H9 (cell line): Measurements from ENCODE around the gene FAM9C. TPM values are rescaled to one million over a fixed set of nuclear protein-coding genes. Genes with fewer than 3 reads are reported as not detected.

Experiments used
- DNase-seq: peaks from one replicate; pipeline ENCODE4 v3.0.0-alpha.2; 2017
- H2AFZ ChIP-seq: one replicate; pipeline ENCODE4 v1.6.1; 2013; ENCODE audit warnings: mild to moderate bottlenecking, low read length, control low read depth, moderate library complexity
- H2AK5ac ChIP-seq: 2 replicates; pipeline ENCODE4 v1.6.1; 2013; ENCODE audit warnings: low read length, control low read depth, mixed read lengths; ENCODE audit not compliant: insufficient read length
- H2BK120ac ChIP-seq: one replicate; pipeline ENCODE4 v1.6.1; 2013; ENCODE audit warnings: low read depth, mild to moderate bottlenecking, low read length, control low read depth, inconsistent platforms; ENCODE audit not compliant: poor library complexity, severe bottlenecking
- H2BK12ac ChIP-seq: 2 replicates; pipeline ENCODE4 v1.6.1; 2013; ENCODE audit warnings: low read length, control low read depth, mixed read lengths, low read depth; ENCODE audit not compliant: insufficient read length
- H2BK15ac ChIP-seq: 2 replicates; pipeline ENCODE4 v1.6.1; 2013; ENCODE audit warnings: low read depth, low read length, control low read depth
- H2BK20ac ChIP-seq: one replicate; pipeline ENCODE4 v1.6.1; 2013; ENCODE audit warnings: low read depth, mild to moderate bottlenecking, low read length, control low read depth, inconsistent platforms; ENCODE audit not compliant: poor library complexity, severe bottlenecking
- H2BK5ac ChIP-seq: 2 replicates; pipeline ENCODE4 v1.6.1; 2013; ENCODE audit warnings: low read length, control low read depth, mixed read lengths; ENCODE audit not compliant: insufficient read length
- H3K14ac ChIP-seq: 2 replicates; pipeline ENCODE4 v1.6.1; 2013; ENCODE audit warnings: low read length, control low read depth; ENCODE audit not compliant: insufficient read depth
- H3K18ac ChIP-seq: 2 replicates; pipeline ENCODE4 v1.6.1; 2013; ENCODE audit warnings: low read depth, mild to moderate bottlenecking, mixed read lengths, low read length, control low read depth; ENCODE audit not compliant: insufficient read length
- H3K23ac ChIP-seq: 2 replicates; pipeline ENCODE4 v1.6.1; 2013; ENCODE audit warnings: low read length, control low read depth, mixed read lengths, low read depth; ENCODE audit not compliant: insufficient read length
- H3K23me2 ChIP-seq: 2 replicates; pipeline ENCODE4 v1.6.1; 2013; ENCODE audit warnings: low read depth, mild to moderate bottlenecking, mixed read lengths, low read length, control low read depth; ENCODE audit not compliant: insufficient read length, poor library complexity, severe bottlenecking
- H3K27ac ChIP-seq: 2 replicates; pipeline ENCODE4 v1.5.1; 2013; ENCODE audit warnings: low read length, control low read depth, mixed read lengths, low read depth; ENCODE audit not compliant: insufficient read length
- H3K27me3 ChIP-seq: 2 replicates; pipeline ENCODE4 v1.6.1; 2013; ENCODE audit warnings: low read length, control low read depth, inconsistent platforms; ENCODE audit not compliant: insufficient read depth
- H3K4ac ChIP-seq: 2 replicates; pipeline ENCODE4 v1.6.1; 2013; ENCODE audit warnings: low read depth, mild to moderate bottlenecking, control low read depth, inconsistent platforms, low read length, moderate library complexity
- H3K4me1 ChIP-seq: 2 replicates; pipeline ENCODE4 v1.6.1; 2013; ENCODE audit warnings: low read length, control low read depth, inconsistent platforms; ENCODE audit not compliant: insufficient read depth
- H3K4me2 ChIP-seq: 2 replicates; pipeline ENCODE4 v1.6.1; 2013; ENCODE audit warnings: low read length, control low read depth, mixed read lengths; ENCODE audit not compliant: insufficient read length, insufficient read depth
- H3K56ac ChIP-seq: 2 replicates; pipeline ENCODE4 v1.6.1; 2013; ENCODE audit warnings: low read depth, mild to moderate bottlenecking, mixed read lengths, low read length, control low read depth; ENCODE audit not compliant: insufficient read length
- H3K79me1 ChIP-seq: 2 replicates; pipeline ENCODE4 v1.6.1; 2013; ENCODE audit warnings: low read depth, mild to moderate bottlenecking, moderate library complexity, low read length, control low read depth, inconsistent platforms; ENCODE audit not compliant: insufficient read depth, poor library complexity, severe bottlenecking
- H3K79me2 ChIP-seq: 2 replicates; pipeline ENCODE4 v1.6.1; 2013; ENCODE audit warnings: low read length, control low read depth, inconsistent platforms; ENCODE audit not compliant: insufficient read depth
- H3K9ac ChIP-seq: 2 replicates; pipeline ENCODE4 v1.6.1; 2013; ENCODE audit warnings: low read length, control low read depth, mixed read lengths; ENCODE audit not compliant: insufficient read length; ENCODE audit errors: extremely low read depth
- H3K9me3 ChIP-seq: one replicate; pipeline ENCODE4 v1.6.1; 2013; ENCODE audit warnings: low read depth, low read length, inconsistent platforms; ENCODE audit not compliant: control insufficient read depth
- H3T11ph ChIP-seq: one replicate; pipeline ENCODE4 v1.6.1; 2013; ENCODE audit warnings: mild to moderate bottlenecking, low read length, control low read depth, inconsistent platforms
- H4K20me1 ChIP-seq: one replicate; pipeline ENCODE4 v1.6.1; 2013; ENCODE audit not compliant: control insufficient read depth, insufficient read length, insufficient read depth
- H4K5ac ChIP-seq: 2 replicates; pipeline ENCODE4 v1.6.1; 2013; ENCODE audit warnings: low read depth, mild to moderate bottlenecking, mixed read lengths, low read length, control low read depth; ENCODE audit not compliant: insufficient read length
- H4K8ac ChIP-seq: replicated peaks from 2 replicates; pipeline ENCODE4 v1.6.1; 2013; ENCODE audit warnings: low read length, control low read depth, mixed read lengths, low read depth; ENCODE audit not compliant: insufficient read length
- H4K91ac ChIP-seq: 2 replicates; pipeline ENCODE4 v1.6.1; 2013; ENCODE audit warnings: low read depth, mild to moderate bottlenecking, moderate library complexity, mixed read lengths, low read length, control low read depth; ENCODE audit not compliant: insufficient read length
- H3K27ac Mint-ChIP-seq, 3 experiments: 2 replicates in 2 of 3; 3 replicates in 1 of 3; pipeline ENCODE4 v1.8.0; 2020 to 2021; ENCODE audit warnings: mixed read lengths in 3 of 3, mild to moderate bottlenecking in 1 of 3, moderate library complexity in 1 of 3
- H3K27me3 Mint-ChIP-seq: 2 replicates; pipeline ENCODE4 v1.8.0; 2021; ENCODE audit warnings: low read depth, mild to moderate bottlenecking, moderate library complexity, mixed read lengths
- H3K36me3 Mint-ChIP-seq, 3 experiments: 2 replicates in 2 of 3; 3 replicates in 1 of 3; pipeline ENCODE4 v1.8.0; 2020 to 2021; ENCODE audit warnings: low read depth in 3 of 3, mixed read lengths in 3 of 3; ENCODE audit not compliant: insufficient read depth in 1 of 3
- H3K4me1 Mint-ChIP-seq, 2 experiments: 2 replicates each; pipeline ENCODE4 v1.8.0; 2020; ENCODE audit warnings: mixed read lengths in 2 of 2
- H3K4me3 Mint-ChIP-seq, 2 experiments: 2 replicates in 1 of 2; 3 replicates in 1 of 2; pipeline ENCODE4 v1.8.0; 2020 to 2021; ENCODE audit warnings: mild to moderate bottlenecking in 2 of 2, mixed read lengths in 2 of 2, moderate library complexity in 1 of 2
- H3K9me3 Mint-ChIP-seq, 2 experiments: 2 replicates in 1 of 2; 3 replicates in 1 of 2; pipeline ENCODE4 v1.8.0; 2020; ENCODE audit warnings: mild to moderate bottlenecking in 2 of 2, mixed read lengths in 2 of 2, moderate library complexity in 1 of 2
- WGBS: extraction: QIAGEN DNeasy Blood & Tissue Kit; methylation state at CpG from one replicate; pipeline ENCODE4 v1.1.7; 2013; ENCODE audit warnings: missing lambda C conversion rate, low lambda C conversion rate, mixed read lengths; ENCODE audit not compliant: insufficient read length; ENCODE audit errors: extremely low coverage; 5-methylcytosine and 5-hydroxymethylcytosine counted together
- total RNA-seq: library from RNA; stranded (reverse); gene quantifications from 2 replicates; pipeline ENCODE4 v1.2.1, GENCODE V29; 2021
- TF ChIP-seq, protein P1 (sequence below): fragments of 200-600 bp; sonication (generic); conservative IDR thresholded peaks from 3 replicates; pipeline ENCODE4 v1.8.0; 2021; ENCODE audit warnings: antibody characterized with exemption, mild to moderate bottlenecking

The FAM9C gene
- total RNA-seq, 1 experiment from 2014 or later, result not detected

DNA sequence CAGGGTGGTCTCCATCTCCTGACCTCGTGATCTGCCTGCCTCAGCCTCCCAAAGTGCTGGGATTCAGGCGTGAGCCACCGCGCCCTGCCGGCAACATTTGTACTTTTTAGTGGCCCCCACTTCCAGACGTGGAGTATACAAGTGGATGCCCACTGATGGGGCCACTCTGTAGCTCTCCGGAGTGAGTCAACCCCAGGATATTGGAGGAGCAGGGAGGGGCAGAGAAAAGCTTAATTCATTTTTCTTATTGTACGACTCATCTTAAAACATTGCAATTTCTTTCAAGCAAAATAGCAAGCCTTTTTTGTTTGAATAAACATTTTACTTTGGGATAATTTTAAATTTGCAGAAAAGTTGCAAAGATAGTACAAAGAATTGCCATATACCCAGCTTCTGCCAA lies 34.6 kb downstream of the FAM9C start:
- no peak overlapping the region for H4K5ac ChIP-seq
- H2AFZ ChIP-seq, result no peak overlapping the region
- no peaks in the 10 kb centered on the region for H4K20me1 ChIP-seq
- Mint-ChIP-seq H3K27me3 (no peaks in the 10 kb centered on the region), H3K36me3 (peaks cover 0 to 2% (median 0%) of the 10 kb centered on the region in 3 experiments; a peak in 3 of 7 replicates), H3K27ac (no peak overlapping the region), H3K4me3 (no peak overlapping the region), H3K4me1 (peaks cover 25 to 30% of the 10 kb centered on the region in 2 experiments), H3K9me3 (peaks cover 60 to 71% of the 10 kb centered on the region in 2 experiments)
- H2BK15ac ChIP-seq, result no peak overlapping the region
- H3K4ac ChIP-seq, result no peak overlapping the region
- H2BK20ac ChIP-seq, result no peak overlapping the region
- TF ChIP-seq, protein P1, sequence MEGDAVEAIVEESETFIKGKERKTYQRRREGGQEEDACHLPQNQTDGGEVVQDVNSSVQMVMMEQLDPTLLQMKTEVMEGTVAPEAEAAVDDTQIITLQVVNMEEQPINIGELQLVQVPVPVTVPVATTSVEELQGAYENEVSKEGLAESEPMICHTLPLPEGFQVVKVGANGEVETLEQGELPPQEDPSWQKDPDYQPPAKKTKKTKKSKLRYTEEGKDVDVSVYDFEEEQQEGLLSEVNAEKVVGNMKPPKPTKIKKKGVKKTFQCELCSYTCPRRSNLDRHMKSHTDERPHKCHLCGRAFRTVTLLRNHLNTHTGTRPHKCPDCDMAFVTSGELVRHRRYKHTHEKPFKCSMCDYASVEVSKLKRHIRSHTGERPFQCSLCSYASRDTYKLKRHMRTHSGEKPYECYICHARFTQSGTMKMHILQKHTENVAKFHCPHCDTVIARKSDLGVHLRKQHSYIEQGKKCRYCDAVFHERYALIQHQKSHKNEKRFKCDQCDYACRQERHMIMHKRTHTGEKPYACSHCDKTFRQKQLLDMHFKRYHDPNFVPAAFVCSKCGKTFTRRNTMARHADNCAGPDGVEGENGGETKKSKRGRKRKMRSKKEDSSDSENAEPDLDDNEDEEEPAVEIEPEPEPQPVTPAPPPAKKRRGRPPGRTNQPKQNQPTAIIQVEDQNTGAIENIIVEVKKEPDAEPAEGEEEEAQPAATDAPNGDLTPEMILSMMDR, result no peak
- H3K18ac ChIP-seq, result no peak overlapping the region
- no peak overlapping the region for H3K4me2 ChIP-seq
- H3K9ac ChIP-seq, result no peak overlapping the region
- H4K91ac ChIP-seq, result no peak overlapping the region
- no peak overlapping the region for H3K56ac ChIP-seq
- no peak overlapping the region for H3K14ac ChIP-seq
- no peak for DNase-seq
- H3K27me3 ChIP-seq, result no peaks in the 10 kb centered on the region
- no peak overlapping the region for H2BK12ac ChIP-seq
- no peak overlapping the region for H2BK5ac ChIP-seq
- no peaks in the 10 kb centered on the region for H3K23me2 ChIP-seq
- no peaks in the 10 kb centered on the region for H3K9me3 ChIP-seq
- H3K27ac ChIP-seq, result no peak overlapping the region
- no peak overlapping the region for H3K23ac ChIP-seq
- H3K79me1 ChIP-seq, result no peaks in the 10 kb centered on the region
- H3K4me1 ChIP-seq, result peaks cover 3% of the 10 kb centered on the region; the same call in 1 of the 2 replicates
- H2AK5ac ChIP-seq, result no peak overlapping the region
- H3K79me2 ChIP-seq, result no peaks in the 10 kb centered on the region
- no peak overlapping the region for H3T11ph ChIP-seq
- H2BK120ac ChIP-seq, result no peak overlapping the region
- no peak overlapping the region for H4K8ac ChIP-seq
- WGBS, result no CpG with 5 or more reads among the region's 8 CpGs
